Activated T-helper 9 cell treated with anti-CD3 and anti-CD28 coated beads, Interleukin-2, amount 50 U/mL, for 16 hours (primary cell): ENCODE data around the gene THADA.

Experiments used
- DNase-seq: peaks from one replicate; pipeline ENCODE4 v3.0.0-alpha.2; 2020; ENCODE audit warnings: low read depth

The THADA gene

GRCh38 chr2:43438342-43438741, 157.5 kb downstream of the THADA start:
- DNase-seq: no peak

GRCh38 chr2:43437363-43437762, 158.5 kb downstream of the THADA start:
- DNase-seq: no peak

- no peak for DNase-seq
These were observed 159.4 kb downstream of the THADA start for GRCh38 chr2:43436431-43436830.

GRCh38 chr2:43435746-43436145, 160.1 kb downstream of the THADA start:
- DNase-seq: no peak

GRCh38 chr2:43430489-43430888, 165.3 kb downstream of the THADA start:
- DNase-seq: no peak

GRCh38 chr2:43429369-43429768, 166.5 kb downstream of the THADA start:
- no peak for DNase-seq

- no peak for DNase-seq
These were observed 168.8 kb downstream of the THADA start for GRCh38 chr2:43427032-43427424.

- peak; percentile 42 for DNase-seq
These were observed 169.4 kb downstream of the THADA start for GRCh38 chr2:43426305-43427031.

GRCh38 chr2:43425659-43426058, 170.2 kb downstream of the THADA start:
- DNase-seq: no peak

- DNase-seq: no peak
These were observed 171.3 kb downstream of the THADA start for GRCh38 chr2:43424262-43425207.

- DNase-seq: no peak
These were observed 171.9 kb downstream of the THADA start for GRCh38 chr2:43423941-43424261.

- no peak for DNase-seq
These were observed 174.6 kb downstream of the THADA start for GRCh38 chr2:43421194-43421593.

GRCh38 chr2:43420389-43420801, 175.4 kb downstream of the THADA start:
- no peak for DNase-seq

- DNase-seq: no peak
These were observed 176.0 kb downstream of the THADA start for GRCh38 chr2:43419876-43420275.

GRCh38 chr2:43419243-43419642, 176.6 kb downstream of the THADA start:
- no peak for DNase-seq

GRCh38 chr2:43418680-43419079, 177.2 kb downstream of the THADA start:
- no peak for DNase-seq

- DNase-seq: no peak
These were observed 178.5 kb downstream of the THADA start for GRCh38 chr2:43417300-43417699.

- no peak for DNase-seq
These were observed 180.2 kb downstream of the THADA start for GRCh38 chr2:43415592-43415991.

GRCh38 chr2:43414586-43415135, 181.2 kb downstream of the THADA start:
- DNase-seq: no peak

- no peak for DNase-seq
These were observed 181.8 kb downstream of the THADA start for GRCh38 chr2:43414033-43414432.

- DNase-seq: no peak
These were observed 183.6 kb downstream of the THADA start for GRCh38 chr2:43412114-43412753.

- DNase-seq: no peak
These were observed 185.7 kb downstream of the THADA start for GRCh38 chr2:43410055-43410604.
